ENCODE measurements around the gene RASAL1.

- TF ChIP-seq CTCF (conservative IDR thresholded peaks at IDR 0.05 in 1 of 2, IDR thresholded peaks at IDR 0.05 in 1 of 2; ENCODE audit: low read depth in 1 of 2, low read length in 2 of 2), result no peak
- TF ChIP-seq EZH2 (IDR thresholded peaks at IDR 0.05; ENCODE audit: low read length, missing control alignments), result no peak
These were observed 23.1 kb upstream of the RASAL1 start for GRCh38 chr12:113158439-113159203.

Measured in fibroblast of lung (primary cell).